8988T (cell line): ENCODE data around the gene FOXN4.

Source experiments
- DNase-seq: peaks from one replicate; pipeline ENCODE4 v3.0.0; 2011

The FOXN4 gene

DNA sequence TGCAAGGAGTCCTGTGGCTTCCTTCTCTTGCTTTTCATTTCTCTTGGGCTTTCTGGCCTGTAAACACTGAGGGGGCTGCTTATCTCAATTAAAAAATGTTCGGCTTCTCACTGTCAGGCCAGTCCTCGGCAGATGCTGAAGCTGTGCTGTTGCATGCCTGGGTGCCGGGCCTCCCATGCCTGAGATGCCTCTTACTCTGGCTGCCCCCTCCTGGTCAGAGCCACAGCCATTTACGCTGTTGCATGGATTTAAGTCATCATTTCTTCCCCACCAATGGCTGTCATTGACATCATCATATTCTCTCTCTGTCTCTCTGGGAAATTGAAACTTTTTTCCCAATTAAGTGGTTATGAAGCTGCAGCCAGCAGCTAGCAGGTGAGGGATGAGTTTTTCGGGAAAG, 53.7 kb downstream of the FOXN4 start:
- no peak for DNase-seq

GRCh38 chr12:109253913-109254544, 55.1 kb downstream of the FOXN4 start:
- DNase-seq: no peak

DNA sequence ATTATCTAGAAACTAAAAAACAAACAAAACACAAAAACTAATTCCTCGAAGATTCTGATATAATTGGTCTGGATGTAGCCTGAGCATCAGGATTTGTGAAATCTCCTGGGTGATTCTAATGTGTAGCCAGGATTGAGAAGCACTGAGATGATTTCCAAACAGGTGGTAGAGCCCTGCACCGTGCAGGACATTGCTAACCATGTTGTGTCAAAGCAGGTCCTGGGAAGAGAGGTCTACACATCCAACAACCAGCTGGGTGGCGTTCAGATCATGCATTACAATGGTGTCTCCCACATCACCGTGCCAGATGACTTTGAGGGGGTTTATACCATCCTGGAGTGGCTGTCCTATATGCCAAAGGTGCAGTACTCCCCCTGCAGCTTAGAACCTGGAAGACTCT, 56.3 kb downstream of the FOXN4 start:
- no peak for DNase-seq

DNA sequence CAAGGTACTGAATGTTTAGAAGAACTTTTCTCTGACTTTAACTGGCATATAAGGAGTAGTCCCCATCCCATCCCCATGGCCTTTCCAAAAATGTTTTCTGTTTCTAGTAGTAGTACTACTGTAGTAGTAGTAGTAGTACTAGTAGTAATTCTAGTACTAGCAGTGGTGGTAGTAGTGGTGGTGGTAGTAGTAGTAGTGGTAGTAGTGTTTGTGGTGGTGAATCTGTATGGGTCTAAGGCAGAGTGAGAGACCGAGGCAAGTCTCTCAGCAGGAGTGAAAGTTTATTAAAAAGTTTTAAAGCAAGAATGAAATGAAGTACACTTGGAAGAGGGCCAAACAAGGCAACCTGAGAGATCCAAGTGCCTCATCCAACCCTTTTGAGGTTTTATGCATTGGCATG, 58.6 kb downstream of the FOXN4 start:
- DNase-seq: no peak

- no peak for DNase-seq
Observed at GRCh38 chr12:109247831-109248654, 61.0 kb downstream of the FOXN4 start.

- DNase-seq: no peak
Observed at GRCh38 chr12:109246221-109246620, 62.9 kb downstream of the FOXN4 start.

DNA sequence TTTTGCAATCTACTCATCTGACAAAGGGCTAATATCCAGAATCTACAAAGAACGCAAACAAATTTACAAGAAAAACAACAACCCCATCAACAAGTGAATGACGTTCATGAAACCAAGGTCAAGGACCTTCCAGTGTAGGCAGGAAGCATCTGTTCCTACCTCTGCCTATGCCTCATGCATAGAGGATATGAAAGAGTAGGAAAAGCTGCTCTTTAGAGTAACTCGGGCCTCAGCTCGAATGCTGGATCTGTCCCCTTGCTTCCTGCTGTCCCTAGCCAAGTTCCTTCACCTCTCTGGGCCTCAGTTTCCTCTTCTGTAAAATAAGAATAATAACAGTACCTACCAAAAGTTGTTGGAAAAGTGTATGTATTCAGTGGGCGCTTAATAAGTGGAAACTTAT, 65.0 kb downstream of the FOXN4 start:
- no peak for DNase-seq

- no peak for DNase-seq
Observed at GRCh38 chr12:109241936-109242335, 67.1 kb downstream of the FOXN4 start.

- no peak for DNase-seq
Observed at GRCh38 chr12:109240365-109240764, 68.7 kb downstream of the FOXN4 start.

DNA sequence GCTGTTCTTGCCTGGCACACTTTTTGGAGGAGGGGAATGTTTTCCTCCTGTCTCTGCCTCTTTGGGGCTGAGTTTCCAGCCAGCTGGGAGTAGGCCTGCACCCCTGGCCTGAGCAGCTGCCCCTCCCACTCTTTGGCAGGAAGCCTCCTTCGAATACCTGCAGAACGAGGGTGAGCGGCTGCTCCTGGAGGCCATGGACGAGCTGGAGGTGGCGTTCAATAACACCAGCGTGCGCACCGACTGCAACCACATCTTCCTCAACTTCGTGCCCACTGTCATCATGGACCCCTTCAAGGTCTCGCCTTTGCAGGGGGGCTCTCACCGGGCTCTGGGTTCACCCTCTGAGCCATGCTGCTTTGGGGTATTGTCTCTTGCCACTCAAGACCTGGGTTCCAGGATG, 69.4 kb downstream of the FOXN4 start:
- DNase-seq: no peak

GRCh38 chr12:109239179-109239578, 69.9 kb downstream of the FOXN4 start:
- no peak for DNase-seq

- no peak for DNase-seq
Observed at GRCh38 chr12:109236257-109236656, 72.8 kb downstream of the FOXN4 start.

DNA sequence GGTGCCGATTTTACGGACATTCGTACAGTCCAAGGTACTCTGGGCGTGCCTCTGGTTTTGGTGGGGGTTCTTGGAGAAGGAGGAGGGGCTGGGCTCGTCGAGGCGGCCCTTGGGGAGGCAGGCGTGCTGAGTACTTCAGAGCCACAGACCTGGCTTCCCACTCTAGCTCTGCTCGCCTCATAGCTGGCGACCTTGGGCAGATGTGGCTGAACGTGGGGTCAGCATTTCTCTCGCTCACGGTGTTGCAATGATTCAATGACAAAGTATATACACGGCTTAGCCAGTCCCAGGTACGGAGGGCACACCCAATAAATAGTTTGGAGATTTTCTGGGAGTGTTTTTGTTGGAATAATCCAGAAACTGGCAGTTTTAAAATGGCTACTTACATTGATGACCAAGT, 75.1 kb downstream of the FOXN4 start:
- no peak for DNase-seq

GRCh38 chr12:109232731-109233130, 76.4 kb downstream of the FOXN4 start:
- DNase-seq: no peak

GRCh38 chr12:109230193-109230592, 78.9 kb downstream of the FOXN4 start:
- no peak for DNase-seq

DNA sequence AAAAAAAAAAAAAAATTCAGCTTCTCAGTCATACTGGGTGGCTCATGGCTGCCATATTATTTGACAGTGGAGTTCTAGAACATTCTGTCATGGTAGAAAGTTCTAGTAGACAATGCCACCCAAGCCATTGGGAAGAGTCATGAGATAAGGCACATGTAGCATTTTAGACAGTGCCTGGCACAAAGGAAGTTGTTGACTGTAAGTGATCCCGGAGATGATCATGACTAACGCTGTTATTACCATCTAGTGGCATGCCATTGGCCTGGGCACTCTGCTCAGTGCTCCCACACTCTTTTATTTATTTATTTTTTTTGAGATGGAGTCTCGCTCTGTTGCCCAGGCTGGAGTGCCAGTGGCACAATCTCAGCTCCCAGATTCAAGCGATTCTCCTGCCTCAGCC, 80.4 kb downstream of the FOXN4 start:
- DNase-seq: no peak
